ENCODE data around the gene TRAPPC12. TPM values are rescaled to one million over a fixed set of nuclear protein-coding genes. Genes with fewer than 3 reads are reported as not detected.
"Not testable (repeated sequence)": the region's sequence is repeated elsewhere in the genome, so short reads cannot be mapped to it uniquely, and the experiment has no call there.

Gene TRAPPC12
- total RNA-seq, 1 donor from 2014 or later, result 121 TPM

GRCh38 chr2:3446381-3446780 lies 66.9 kb downstream of the TRAPPC12 start:
- no peak overlapping the region for H3K27ac Mint-ChIP-seq
- no peaks in the 10 kb centered on the region for H3K9me3 Mint-ChIP-seq (ENCODE audit: low read depth)
- no peak for TF ChIP-seq CTCF (IDR thresholded peaks at IDR 0.05; ENCODE audit: unreplicated experiment)
- H3K27me3 Mint-ChIP-seq, result no peaks in the 10 kb centered on the region
- H3K36me3 Mint-ChIP-seq (ENCODE audit: insufficient read depth), result peaks cover 27% of the 10 kb centered on the region
- no peak for DNase-seq (ENCODE audit: low spot score, unreplicated experiment)
- H3K4me1 Mint-ChIP-seq (ENCODE audit: low read depth), result no peaks in the 10 kb centered on the region
- no peak overlapping the region for H3K4me3 Mint-ChIP-seq (ENCODE audit: low read depth)

GRCh38 chr2:3447186-3447585 lies 67.7 kb downstream of the TRAPPC12 start:
- not testable (repeated sequence) for H3K27me3 Mint-ChIP-seq; DNase-seq (ENCODE audit: low spot score, unreplicated experiment); H3K9me3 Mint-ChIP-seq (ENCODE audit: low read depth); H3K27ac Mint-ChIP-seq; H3K4me1 Mint-ChIP-seq (ENCODE audit: low read depth); H3K4me3 Mint-ChIP-seq (ENCODE audit: low read depth)
- H3K36me3 Mint-ChIP-seq (ENCODE audit: insufficient read depth), result peaks cover 28% of the 10 kb centered on the region

- Mint-ChIP-seq H3K4me3 (ENCODE audit: low read depth) (no peak overlapping the region), H3K4me1 (ENCODE audit: low read depth) (no peaks in the 10 kb centered on the region), H3K27ac (no peak overlapping the region), H3K9me3 (ENCODE audit: low read depth) (no peaks in the 10 kb centered on the region), H3K27me3 (no peaks in the 10 kb centered on the region), H3K36me3 (ENCODE audit: insufficient read depth) (peaks cover 28% of the 10 kb centered on the region)
- no peak for TF ChIP-seq CTCF (IDR thresholded peaks at IDR 0.05; ENCODE audit: unreplicated experiment)
- no peak for DNase-seq (ENCODE audit: low spot score, unreplicated experiment)
Observed at GRCh38 chr2:3447789-3448317, 68.4 kb downstream of the TRAPPC12 start.

- peaks cover 28% of the 10 kb centered on the region for H3K36me3 Mint-ChIP-seq (ENCODE audit: insufficient read depth)
- H3K27ac Mint-ChIP-seq; H3K9me3 Mint-ChIP-seq (ENCODE audit: low read depth); H3K4me3 Mint-ChIP-seq (ENCODE audit: low read depth); DNase-seq (ENCODE audit: low spot score, unreplicated experiment); H3K27me3 Mint-ChIP-seq; H3K4me1 Mint-ChIP-seq (ENCODE audit: low read depth): not testable (repeated sequence)
Observed at GRCh38 chr2:3448441-3448911, 69.0 kb downstream of the TRAPPC12 start.

- H3K36me3 Mint-ChIP-seq (ENCODE audit: insufficient read depth), result peaks cover 30% of the 10 kb centered on the region
- H3K4me1 Mint-ChIP-seq (ENCODE audit: low read depth), result no peaks in the 10 kb centered on the region
- peak overlapping the region; percentile 25 for H3K27ac Mint-ChIP-seq
- TF ChIP-seq CTCF (IDR thresholded peaks at IDR 0.05; ENCODE audit: unreplicated experiment), result no peak
- no peaks in the 10 kb centered on the region for H3K9me3 Mint-ChIP-seq (ENCODE audit: low read depth)
- no peak overlapping the region for H3K4me3 Mint-ChIP-seq (ENCODE audit: low read depth)
- no peaks in the 10 kb centered on the region for H3K27me3 Mint-ChIP-seq
- DNase-seq (ENCODE audit: low spot score, unreplicated experiment), result no peak
Observed at GRCh38 chr2:3449086-3449485, 69.6 kb downstream of the TRAPPC12 start.

GRCh38 chr2:3449936-3450335 lies 70.4 kb downstream of the TRAPPC12 start:
- no peak for DNase-seq (ENCODE audit: low spot score, unreplicated experiment)
- Mint-ChIP-seq H3K9me3 (ENCODE audit: low read depth) (no peaks in the 10 kb centered on the region), H3K27ac (no peak overlapping the region), H3K36me3 (ENCODE audit: insufficient read depth) (peaks cover 32% of the 10 kb centered on the region), H3K4me1 (ENCODE audit: low read depth) (no peaks in the 10 kb centered on the region), H3K27me3 (no peaks in the 10 kb centered on the region), H3K4me3 (ENCODE audit: low read depth) (no peak overlapping the region)
- no peak for TF ChIP-seq CTCF (IDR thresholded peaks at IDR 0.05; ENCODE audit: unreplicated experiment)

All from progenitor cell of endocrine pancreas (in vitro differentiated cells).